Tibial artery (tissue), 4 donors: ENCODE results near the gene TGIF1.

Experiments
- DNase-seq, 2 donors: peaks; one replicate each; pipeline ENCODE4 v3.0.0-alpha.2; 2019
- H3K27ac ChIP-seq, 2 donors: fragments of 200-600 bp; sonication (generic) in 1 of 2; 1 replicate in 1 of 2; 2 replicates in 1 of 2; pipeline ENCODE4 v1.5.1; 2018 to 2019; ENCODE audit warnings: mild to moderate bottlenecking in 1 of 2
- H3K27me3 ChIP-seq, 2 donors: fragments of 200-600 bp; sonication (generic) in 1 of 2; one replicate each; pipeline versions ENCODE4 v1.5.1 to v1.6.0; 2016 to 2019
- H3K36me3 ChIP-seq, 3 donors: fragments of 200-600 bp; sonication (generic) in 2 of 3; one replicate each; pipeline ENCODE4 v1.5.1; 2016 to 2019; ENCODE audit warnings: mild to moderate bottlenecking in 2 of 3
- H3K4me1 ChIP-seq, 4 donors: fragments of 200-600 bp; sonication (generic) in 2 of 4; 1 replicate in 3 of 4; 2 replicates in 1 of 4; pipeline ENCODE4 v1.5.1; 2016 to 2019
- H3K4me3 ChIP-seq, 2 donors: fragments of 200-600 bp; sonication (generic) in 1 of 2; 1 replicate in 1 of 2; 2 replicates in 1 of 2; pipeline ENCODE4 v1.5.1; 2018 to 2019; ENCODE audit warnings: mild to moderate bottlenecking in 2 of 2
- H3K9me3 ChIP-seq, 3 donors: fragments of 200-600 bp; sonication (generic) in 1 of 3; one replicate each; pipeline ENCODE4 v1.5.1; 2016 to 2019
- intact Hi-C: fragments of 100-400 bp; cut with DNase I; formaldehyde crosslinking; loops from one replicate; pipeline ENCODE4 v1.15.0; 2023; ENCODE audit warnings: low total_unique reads
- TF ChIP-seq, protein P1 (sequence below), 2 experiments: fragments of 200-600 bp in 1 of 2; fragments of 450-650 bp in 1 of 2; IDR thresholded peaks; one replicate each; pipeline ENCODE4 v1.5.1; 2017 to 2019; ENCODE audit warnings: antibody characterized with exemption in 2 of 2, mild to moderate bottlenecking in 1 of 2, moderate library complexity in 1 of 2

TGIF1 gene

DNA sequence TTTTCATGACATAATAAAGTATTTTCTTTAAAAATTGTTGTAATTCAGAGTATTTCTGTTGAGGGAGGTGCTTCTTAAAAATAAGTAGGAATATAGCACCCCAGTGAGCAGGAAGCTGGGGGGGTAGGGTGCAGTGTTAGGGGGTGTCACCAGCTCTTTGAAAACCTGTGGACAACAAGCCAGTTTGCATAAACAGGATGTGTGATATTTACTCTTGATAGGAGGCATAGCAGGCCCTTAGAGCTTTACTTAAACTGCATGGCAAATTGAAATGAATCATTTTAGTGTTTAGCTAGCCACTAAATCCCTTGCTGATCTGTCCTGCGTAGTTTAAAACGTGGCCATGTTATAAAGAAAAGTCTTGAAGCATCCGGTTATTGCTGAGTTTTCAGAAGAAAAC is 8.4 kb downstream of the TGIF1 start:
- Histone ChIP-seq H3K9me3 (peaks cover 0 to 4% (median 0%) of the 10 kb centered on the region in 3 donors), H3K4me3 (no peak overlapping the region), H3K27ac (no peak overlapping the region), H3K27me3 (no peaks in the 10 kb centered on the region), H3K4me1 (peaks cover 0 to 40% (median 22%) of the 10 kb centered on the region in 4 donors), H3K36me3 (peaks cover 45 to 60% (median 53%) of the 10 kb centered on the region in 3 donors)
- TF ChIP-seq, protein P1, sequence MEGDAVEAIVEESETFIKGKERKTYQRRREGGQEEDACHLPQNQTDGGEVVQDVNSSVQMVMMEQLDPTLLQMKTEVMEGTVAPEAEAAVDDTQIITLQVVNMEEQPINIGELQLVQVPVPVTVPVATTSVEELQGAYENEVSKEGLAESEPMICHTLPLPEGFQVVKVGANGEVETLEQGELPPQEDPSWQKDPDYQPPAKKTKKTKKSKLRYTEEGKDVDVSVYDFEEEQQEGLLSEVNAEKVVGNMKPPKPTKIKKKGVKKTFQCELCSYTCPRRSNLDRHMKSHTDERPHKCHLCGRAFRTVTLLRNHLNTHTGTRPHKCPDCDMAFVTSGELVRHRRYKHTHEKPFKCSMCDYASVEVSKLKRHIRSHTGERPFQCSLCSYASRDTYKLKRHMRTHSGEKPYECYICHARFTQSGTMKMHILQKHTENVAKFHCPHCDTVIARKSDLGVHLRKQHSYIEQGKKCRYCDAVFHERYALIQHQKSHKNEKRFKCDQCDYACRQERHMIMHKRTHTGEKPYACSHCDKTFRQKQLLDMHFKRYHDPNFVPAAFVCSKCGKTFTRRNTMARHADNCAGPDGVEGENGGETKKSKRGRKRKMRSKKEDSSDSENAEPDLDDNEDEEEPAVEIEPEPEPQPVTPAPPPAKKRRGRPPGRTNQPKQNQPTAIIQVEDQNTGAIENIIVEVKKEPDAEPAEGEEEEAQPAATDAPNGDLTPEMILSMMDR (IDR thresholded peaks at IDR 0.05): no peak
- intact Hi-C loops: loop anchor here (5.0 to 10.0 kb wide), 3 partner anchors 171 to 996 kb away; partner anchors contain the start of gene DLGAP1
- DNase-seq: no peak

DNA sequence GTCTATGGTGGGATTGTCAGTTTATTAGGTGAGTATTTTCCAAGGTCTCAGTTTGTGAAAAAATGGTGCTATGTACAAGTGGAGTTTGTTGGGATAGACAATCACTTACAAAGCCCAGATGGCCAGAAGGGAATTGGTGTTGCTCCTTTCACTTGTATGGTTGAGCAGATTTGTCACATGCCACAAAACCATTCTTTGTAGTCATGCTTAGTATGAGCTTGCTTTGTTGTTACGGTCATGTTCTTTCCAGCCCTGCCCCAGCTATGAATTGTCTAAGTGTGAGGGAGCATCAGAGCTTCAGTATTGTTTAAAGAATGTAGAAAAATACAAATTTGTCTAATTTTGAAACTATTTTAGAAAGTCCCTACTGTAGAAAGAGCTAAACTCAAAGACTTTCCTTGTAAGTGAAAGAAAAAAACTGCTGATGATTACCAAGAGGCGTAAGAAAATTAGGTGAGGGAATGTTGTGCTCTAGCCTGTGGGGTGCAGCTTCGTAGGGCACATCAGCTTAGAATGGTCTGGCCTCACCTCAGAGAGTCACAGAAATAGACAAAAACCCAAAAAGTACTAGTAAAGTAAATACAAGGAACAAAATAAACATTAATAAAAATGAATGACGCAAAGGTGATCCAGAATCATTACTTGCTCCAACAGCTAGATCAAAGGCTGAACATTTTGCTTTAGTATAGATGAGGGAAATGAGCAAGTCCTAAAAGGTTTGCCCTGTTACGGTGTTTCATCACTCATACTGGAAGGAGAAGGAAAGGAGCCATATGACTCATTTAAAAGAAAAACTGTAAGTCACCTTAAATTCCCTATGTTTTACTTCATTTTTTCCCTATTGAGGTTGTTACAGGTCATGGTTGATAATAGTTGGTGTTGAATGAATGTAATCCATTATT is 9.2 kb downstream of the TGIF1 start:
- intact Hi-C loops: loop anchor here (5.0 to 10.0 kb wide), 3 partner anchors 172 to 996 kb away; partner anchors contain the start of gene DLGAP1
- H3K36me3 ChIP-seq: peaks cover 45 to 60% (median 53%) of the 10 kb centered on the region in 3 donors
- H3K27ac ChIP-seq: no peak overlapping the region
- H3K27me3 ChIP-seq: no peaks in the 10 kb centered on the region
- peaks cover 0 to 34% (median 19%) of the 10 kb centered on the region in 4 donors for H3K4me1 ChIP-seq
- TF ChIP-seq, protein P1 (IDR thresholded peaks at IDR 0.05): no peak
- DNase-seq: no peak
- peaks cover 0 to 4% (median 0%) of the 10 kb centered on the region in 3 donors for H3K9me3 ChIP-seq
- H3K4me3 ChIP-seq: no peak overlapping the region

- Histone ChIP-seq H3K9me3 (peaks cover 0 to 4% (median 0%) of the 10 kb centered on the region in 3 donors), H3K36me3 (peaks cover 45 to 60% (median 53%) of the 10 kb centered on the region in 3 donors), H3K4me1 (peaks cover 0 to 20% (median 8%) of the 10 kb centered on the region in 4 donors), H3K27me3 (no peaks in the 10 kb centered on the region), H3K27ac (no peak overlapping the region), H3K4me3 (no peak overlapping the region)
- intact Hi-C loops: no loop called here
- TF ChIP-seq, protein P1 (IDR thresholded peaks at IDR 0.05): no peak
- DNase-seq: no peak
These were observed 10.9 kb downstream of the TGIF1 start for GRCh38 chr18:3460823-3461398.

GRCh38 chr18:3461704-3462103 is 11.7 kb downstream of the TGIF1 start:
- TF ChIP-seq, protein P1 (IDR thresholded peaks at IDR 0.05): no peak
- no peak for DNase-seq
- Histone ChIP-seq H3K4me3 (no peak overlapping the region), H3K27ac (no peak overlapping the region), H3K27me3 (no peaks in the 10 kb centered on the region), H3K36me3 (peaks cover 39 to 53% (median 46%) of the 10 kb centered on the region in 3 donors), H3K9me3 (peaks cover 0 to 4% (median 0%) of the 10 kb centered on the region in 3 donors), H3K4me1 (peaks cover 0 to 15% (median 4%) of the 10 kb centered on the region in 4 donors)
- intact Hi-C loops: no loop called here

DNA sequence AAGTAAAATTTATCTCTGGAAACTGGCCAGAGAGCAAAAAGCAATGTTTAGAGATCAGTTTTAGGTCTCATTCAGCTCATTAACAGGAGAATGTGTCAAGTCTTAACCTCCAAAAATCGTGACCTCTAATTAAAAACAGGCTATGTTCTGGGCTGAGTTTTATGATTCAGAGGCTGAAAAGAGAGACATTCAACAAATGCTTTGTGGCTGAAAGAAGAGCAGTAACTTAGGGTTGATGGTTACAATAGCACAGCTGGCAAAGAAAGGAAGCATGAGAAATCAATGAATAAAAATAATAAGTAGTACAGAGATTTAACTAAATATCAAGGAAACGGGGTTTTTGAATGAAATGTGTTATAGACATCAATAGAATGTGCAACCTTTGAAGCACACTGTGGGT is 13.1 kb downstream of the TGIF1 start:
- Histone ChIP-seq H3K27ac (no peak overlapping the region), H3K4me3 (no peak overlapping the region), H3K27me3 (no peaks in the 10 kb centered on the region), H3K9me3 (peaks cover 0 to 4% (median 0%) of the 10 kb centered on the region in 3 donors), H3K36me3 (peaks cover 26 to 39% (median 32%) of the 10 kb centered on the region in 3 donors), H3K4me1 (peaks cover 0 to 15% (median 3%) of the 10 kb centered on the region in 4 donors)
- DNase-seq: no peak
- TF ChIP-seq, protein P1 (IDR thresholded peaks at IDR 0.05): no peak
- intact Hi-C loops: no loop called here
